NB4 (cell line): Measurements from ENCODE around the gene SLC12A6.

Experiments used
- DNase-seq: peaks from one replicate; pipeline ENCODE4 v3.0.0; 2010; ENCODE audit warnings: low read depth
- H3K4me3 ChIP-seq: one replicate; pipeline ENCODE4 v1.5.1; 2011; ENCODE audit warnings: mild to moderate bottlenecking, low read depth, low read length, moderate library complexity
- CTCF ChIP-seq: IDR thresholded peaks from one replicate; pipeline ENCODE4 v1.5.1; 2012; ENCODE audit warnings: low read depth, low read length
- MAX ChIP-seq: IDR thresholded peaks from 2 replicates; pipeline ENCODE4 v1.6.1; 2011; ENCODE audit warnings: low read depth, low read length
- MYC ChIP-seq: IDR thresholded peaks from 2 replicates; pipeline ENCODE4 v1.6.1; 2011; ENCODE audit warnings: low read depth, low read length
- POLR2A ChIP-seq: IDR thresholded peaks from 2 replicates; pipeline ENCODE4 v1.6.1; 2011; ENCODE audit warnings: mild to moderate bottlenecking; ENCODE audit not compliant: insufficient read length; ENCODE audit errors: extremely low read depth

Gene SLC12A6

DNA sequence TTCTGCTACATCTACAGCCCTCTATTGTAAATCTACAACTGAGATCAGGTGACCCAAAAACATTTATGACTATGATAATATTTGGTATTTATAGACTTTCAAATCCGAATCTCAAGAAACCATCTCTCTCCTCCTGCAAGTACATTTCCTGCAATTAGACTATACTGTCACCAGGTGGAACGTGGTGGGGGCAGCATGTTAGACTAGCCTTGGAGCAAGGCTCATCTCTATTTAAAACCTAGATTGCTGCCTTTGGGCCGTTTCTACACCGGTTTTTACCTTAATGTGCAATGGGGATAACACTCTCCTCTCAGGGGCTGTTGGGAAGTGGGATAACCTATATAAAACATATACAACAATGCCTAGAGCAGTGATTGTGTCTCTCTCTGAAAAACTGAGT, 123.9 kb downstream of the SLC12A6 start:
- no peak for TF ChIP-seq CTCF
- TF ChIP-seq POLR2A: no peak
- TF ChIP-seq MAX: no peak
- no peak for TF ChIP-seq MYC
- no peak overlapping the region for H3K4me3 ChIP-seq
- DNase-seq: no peak

GRCh38 chr15:34209421-34210282, 127.9 kb downstream of the SLC12A6 start, which contains the start of gene KATNBL1:
KATNBL1 (minus strand) TSS chr15:34210096; CDS start chr15:34163676, 46,420 bp downstream.
- TF ChIP-seq CTCF (peak; percentile 85), POLR2A (peak; percentile 90), MAX (no peak; the same call in 1 of the 2 replicates), MYC (no peak)
- peak; percentile 92 for DNase-seq
- H3K4me3 ChIP-seq: peak within 1 kb of the TSS; percentile 89

- no peak for TF ChIP-seq POLR2A
- no peak for TF ChIP-seq CTCF
- no peak for TF ChIP-seq MAX
- no peak for TF ChIP-seq MYC
- DNase-seq: no peak
- H3K4me3 ChIP-seq: no peak overlapping the region
Measured at GRCh38 chr15:34206011-34206410, 131.6 kb downstream of the SLC12A6 start.

- no peak overlapping the region for H3K4me3 ChIP-seq
- TF ChIP-seq CTCF (no peak), MAX (no peak), MYC (no peak), POLR2A (no peak)
- no peak for DNase-seq
Measured at GRCh38 chr15:34203936-34204335, 133.6 kb downstream of the SLC12A6 start.

DNA sequence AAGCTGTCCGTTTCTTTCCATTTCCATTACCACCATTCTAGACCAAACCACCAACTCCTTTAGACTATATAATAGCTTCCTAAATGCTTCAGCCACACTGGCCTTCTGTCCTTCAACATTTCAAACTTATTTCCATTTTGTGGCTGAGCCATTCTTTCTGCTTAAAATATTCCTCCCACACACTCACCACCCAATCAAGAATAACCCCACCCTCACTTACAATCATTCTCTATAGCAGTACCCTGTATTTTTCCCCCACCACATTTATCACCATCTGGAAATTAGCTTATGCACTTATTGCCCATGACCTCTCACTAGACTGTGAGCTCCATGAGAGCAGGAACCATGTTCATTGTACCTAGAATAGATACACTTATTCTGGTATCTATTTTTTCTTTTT, 134.3 kb downstream of the SLC12A6 start:
- TF ChIP-seq CTCF: no peak
- no peak for TF ChIP-seq MAX
- TF ChIP-seq POLR2A: no peak
- no peak for TF ChIP-seq MYC
- H3K4me3 ChIP-seq: no peak overlapping the region
- DNase-seq: no peak
